Endothelial cell (in vitro differentiated cells): ENCODE measurements around the gene RPH3AL. TPM values are rescaled to one million over a fixed set of nuclear protein-coding genes. Genes with fewer than 3 reads are reported as not detected.
"Not testable (repeated sequence)": the region's sequence is repeated elsewhere in the genome, so short reads cannot be mapped to it uniquely, and the experiment has no call there.

Source experiments
- DNase-seq: peaks from one replicate; pipeline ENCODE4 v3.0.0; 2021; ENCODE audit warnings: low spot score
- H3K27ac Mint-ChIP-seq: one replicate; pipeline ENCODE4 v1.8.0; 2021; ENCODE audit warnings: mixed read lengths, inconsistent platforms; ENCODE audit not compliant: unreplicated experiment
- H3K27me3 Mint-ChIP-seq: one replicate; pipeline ENCODE4 v1.8.0; 2021; ENCODE audit warnings: mild to moderate bottlenecking, moderate library complexity, mixed read lengths, inconsistent platforms; ENCODE audit not compliant: unreplicated experiment
- H3K36me3 Mint-ChIP-seq: one replicate; pipeline ENCODE4 v1.8.0; 2021; ENCODE audit warnings: mild to moderate bottlenecking, low read depth, mixed read lengths, inconsistent platforms; ENCODE audit not compliant: unreplicated experiment
- H3K4me1 Mint-ChIP-seq: one replicate; pipeline ENCODE4 v1.8.0; 2021; ENCODE audit warnings: mild to moderate bottlenecking, mixed read lengths, inconsistent platforms; ENCODE audit not compliant: unreplicated experiment
- H3K4me3 Mint-ChIP-seq: one replicate; pipeline ENCODE4 v1.8.0; 2021; ENCODE audit warnings: mild to moderate bottlenecking, mixed read lengths, inconsistent platforms; ENCODE audit not compliant: unreplicated experiment
- H3K9me3 Mint-ChIP-seq: one replicate; pipeline ENCODE4 v1.8.0; 2021; ENCODE audit warnings: mixed read lengths, inconsistent platforms; ENCODE audit not compliant: unreplicated experiment
- total RNA-seq: library from RNA; stranded (reverse); fragmentation: NEBNext Ultra II Directional; extraction: Animal tissue kit (Norgen Biotek cat#: 25700); gene quantifications from one replicate; pipeline ENCODE4 v1.2.1, GENCODE V29; 2021; ENCODE audit not compliant: unreplicated experiment
- TF ChIP-seq, protein P1 (sequence below): fragments of 200-600 bp; sonication (generic); IDR thresholded peaks from one replicate; pipeline ENCODE4 v1.5.0; 2021; ENCODE audit warnings: antibody characterized with exemption; ENCODE audit not compliant: unreplicated experiment

The RPH3AL gene
- total RNA-seq, 1 donor from 2014 or later = 3.4 TPM

DNA sequence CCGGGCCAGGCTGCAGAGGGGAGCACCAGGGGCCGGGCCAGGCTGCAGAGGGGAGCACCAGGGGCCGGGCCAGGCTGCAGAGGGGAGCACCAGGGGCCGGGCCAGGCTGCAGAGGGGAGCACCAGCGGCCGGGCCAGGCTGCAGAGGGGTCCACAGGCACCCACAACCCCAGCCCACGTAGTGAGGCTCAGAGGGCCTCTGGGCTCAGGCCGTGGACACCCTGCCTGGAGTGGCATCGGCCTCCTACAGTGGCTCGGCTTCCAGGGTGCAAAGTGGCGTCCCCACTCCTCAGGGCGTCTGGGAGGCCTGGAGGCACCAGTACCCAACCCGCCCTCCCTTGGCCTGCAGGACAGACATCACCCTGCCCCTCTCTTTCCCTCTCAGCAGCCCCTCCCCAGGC lies 180.7 kb downstream of the RPH3AL start:
- DNase-seq = no peak
- peaks cover 5% of the 10 kb centered on the region for H3K27me3 Mint-ChIP-seq
- no peaks in the 10 kb centered on the region for H3K9me3 Mint-ChIP-seq
- no peak overlapping the region for H3K27ac Mint-ChIP-seq
- no peaks in the 10 kb centered on the region for H3K36me3 Mint-ChIP-seq
- TF ChIP-seq, protein P1, sequence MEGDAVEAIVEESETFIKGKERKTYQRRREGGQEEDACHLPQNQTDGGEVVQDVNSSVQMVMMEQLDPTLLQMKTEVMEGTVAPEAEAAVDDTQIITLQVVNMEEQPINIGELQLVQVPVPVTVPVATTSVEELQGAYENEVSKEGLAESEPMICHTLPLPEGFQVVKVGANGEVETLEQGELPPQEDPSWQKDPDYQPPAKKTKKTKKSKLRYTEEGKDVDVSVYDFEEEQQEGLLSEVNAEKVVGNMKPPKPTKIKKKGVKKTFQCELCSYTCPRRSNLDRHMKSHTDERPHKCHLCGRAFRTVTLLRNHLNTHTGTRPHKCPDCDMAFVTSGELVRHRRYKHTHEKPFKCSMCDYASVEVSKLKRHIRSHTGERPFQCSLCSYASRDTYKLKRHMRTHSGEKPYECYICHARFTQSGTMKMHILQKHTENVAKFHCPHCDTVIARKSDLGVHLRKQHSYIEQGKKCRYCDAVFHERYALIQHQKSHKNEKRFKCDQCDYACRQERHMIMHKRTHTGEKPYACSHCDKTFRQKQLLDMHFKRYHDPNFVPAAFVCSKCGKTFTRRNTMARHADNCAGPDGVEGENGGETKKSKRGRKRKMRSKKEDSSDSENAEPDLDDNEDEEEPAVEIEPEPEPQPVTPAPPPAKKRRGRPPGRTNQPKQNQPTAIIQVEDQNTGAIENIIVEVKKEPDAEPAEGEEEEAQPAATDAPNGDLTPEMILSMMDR = no peak
- no peaks in the 10 kb centered on the region for H3K4me1 Mint-ChIP-seq
- H3K4me3 Mint-ChIP-seq = no peak overlapping the region

DNA sequence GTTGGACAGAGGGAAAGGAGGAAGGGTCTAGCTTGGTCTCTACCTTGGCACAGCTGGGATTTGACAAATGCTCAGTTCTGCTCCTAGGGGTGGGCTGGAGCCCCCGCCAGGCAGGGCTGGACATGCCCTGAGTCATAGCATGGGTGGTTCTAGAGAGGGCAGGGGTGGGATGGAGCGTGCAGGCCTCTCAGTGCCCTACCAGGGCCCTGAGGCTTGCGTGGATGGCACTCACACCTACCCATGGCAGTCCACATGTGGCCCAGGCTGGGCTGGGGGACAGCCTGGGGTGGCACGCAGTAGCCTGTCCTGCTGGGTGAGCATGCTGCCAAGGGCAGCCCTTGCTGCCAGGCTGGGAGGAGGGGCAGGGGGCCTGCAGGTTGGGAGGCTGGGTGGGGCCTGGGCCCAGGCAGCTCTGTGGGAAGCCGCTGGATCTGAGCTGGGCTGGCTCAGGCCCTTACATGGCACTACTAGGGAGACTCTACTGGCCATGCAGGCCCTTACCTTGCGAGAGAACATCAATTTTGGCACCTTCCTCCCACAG lies 182.4 kb downstream of the RPH3AL start:
- TF ChIP-seq, protein P1 = no peak
- no peak overlapping the region for H3K27ac Mint-ChIP-seq
- H3K27me3 Mint-ChIP-seq = peaks cover 5% of the 10 kb centered on the region
- DNase-seq = no peak
- no peak overlapping the region for H3K4me3 Mint-ChIP-seq
- H3K36me3 Mint-ChIP-seq = no peaks in the 10 kb centered on the region
- no peaks in the 10 kb centered on the region for H3K9me3 Mint-ChIP-seq
- no peaks in the 10 kb centered on the region for H3K4me1 Mint-ChIP-seq

DNA sequence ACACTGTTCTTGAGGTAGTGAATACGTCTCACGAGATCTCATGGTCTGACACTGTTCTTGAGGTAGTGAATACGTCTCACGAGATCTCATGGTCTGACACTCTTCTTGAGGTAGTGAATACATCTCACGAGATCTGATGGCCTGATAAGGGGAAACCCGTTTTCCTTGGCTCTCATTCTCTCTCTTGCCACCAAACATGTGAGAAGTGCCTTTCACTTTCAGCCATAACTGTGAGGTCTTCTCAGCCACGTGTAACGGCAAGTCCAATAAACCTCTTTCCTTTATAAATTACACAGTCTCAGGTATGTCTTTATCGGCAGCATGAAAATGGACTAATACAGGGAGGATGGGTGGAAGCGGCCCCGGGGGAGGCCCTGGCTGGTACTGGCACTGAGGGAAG lies 184.0 kb downstream of the RPH3AL start:
- not testable (repeated sequence) for H3K27ac Mint-ChIP-seq, H3K9me3 Mint-ChIP-seq, H3K36me3 Mint-ChIP-seq, DNase-seq, H3K27me3 Mint-ChIP-seq, H3K4me3 Mint-ChIP-seq, H3K4me1 Mint-ChIP-seq

DNA sequence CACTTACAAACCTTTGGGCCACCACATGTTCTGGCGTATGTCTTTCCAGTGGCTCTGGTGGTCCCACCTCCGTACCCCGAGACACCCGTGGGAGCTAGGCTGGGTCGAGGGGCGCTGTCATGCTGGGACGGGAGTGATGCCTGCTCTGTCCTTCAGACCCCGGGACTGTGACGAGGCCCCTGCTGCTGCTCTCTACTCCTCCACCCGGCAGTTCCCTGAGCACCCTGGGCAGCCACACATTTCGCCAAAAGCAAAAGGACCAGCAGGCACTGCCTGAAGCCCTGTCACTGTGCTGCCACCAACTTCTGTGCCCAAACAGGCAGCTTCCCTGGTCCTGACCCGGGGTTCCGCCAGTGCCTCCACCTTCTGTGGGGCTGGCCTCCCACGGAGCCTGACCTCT lies 186.7 kb downstream of the RPH3AL start:
- Mint-ChIP-seq H3K4me3 (no peak overlapping the region), H3K36me3 (no peaks in the 10 kb centered on the region), H3K4me1 (no peaks in the 10 kb centered on the region), H3K9me3 (no peaks in the 10 kb centered on the region), H3K27ac (no peak overlapping the region), H3K27me3 (no peaks in the 10 kb centered on the region)
- TF ChIP-seq, protein P1 = no peak
- DNase-seq = no peak

DNA sequence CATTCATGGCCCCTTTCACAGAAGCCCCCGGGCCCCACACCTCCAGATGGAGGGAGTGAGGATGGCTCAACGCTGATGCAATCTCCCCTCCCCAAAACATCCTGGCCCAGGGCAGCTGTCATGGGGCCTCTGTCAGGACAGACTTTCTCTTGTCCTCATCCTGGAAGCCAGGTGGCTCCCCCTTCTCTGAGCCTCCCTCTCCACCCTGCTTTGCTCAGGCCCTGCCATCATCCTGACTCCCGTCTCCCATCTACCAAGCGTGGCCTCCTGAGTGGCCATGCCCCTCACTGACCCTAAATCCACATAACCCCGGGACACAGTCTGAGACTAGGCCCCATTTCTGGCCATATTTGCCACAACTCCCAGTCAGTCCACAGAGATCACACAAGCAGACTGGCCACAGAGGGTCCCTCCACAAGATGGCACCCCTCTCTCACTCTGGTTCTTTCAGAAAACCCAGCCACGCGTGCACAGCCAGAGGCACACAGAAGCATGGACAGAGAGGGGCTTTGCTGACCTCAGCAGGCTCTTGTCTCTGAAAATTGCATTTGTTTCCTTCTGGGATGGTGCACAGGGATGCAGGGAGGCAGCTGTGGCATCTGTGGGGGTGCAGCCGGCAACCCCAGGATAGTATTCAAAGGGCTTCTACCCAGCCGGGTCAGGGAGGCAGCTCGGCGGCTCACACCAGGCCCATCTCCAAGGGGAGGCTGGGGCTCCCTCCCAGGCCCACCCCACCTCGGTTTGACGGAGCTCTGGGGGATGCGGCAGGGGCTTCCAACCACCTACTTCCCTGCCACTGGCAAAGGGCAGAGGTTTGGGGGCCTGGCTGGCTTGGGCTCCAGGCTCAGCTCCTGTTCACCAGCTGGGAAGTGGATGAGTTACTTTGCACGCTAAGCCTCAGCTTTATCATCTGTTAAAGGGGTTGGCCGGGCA lies 188.0 kb downstream of the RPH3AL start:
- H3K27ac Mint-ChIP-seq = no peak overlapping the region
- TF ChIP-seq, protein P1 = no peak
- H3K4me1 Mint-ChIP-seq = no peaks in the 10 kb centered on the region
- no peaks in the 10 kb centered on the region for H3K36me3 Mint-ChIP-seq
- peak; percentile 65 for DNase-seq
- no peaks in the 10 kb centered on the region for H3K9me3 Mint-ChIP-seq
- no peak overlapping the region for H3K4me3 Mint-ChIP-seq
- H3K27me3 Mint-ChIP-seq = no peaks in the 10 kb centered on the region
